Type B pancreatic cell (in vitro differentiated cells): Measurements from ENCODE around the gene CNTNAP2. TPM values are rescaled to one million over a fixed set of nuclear protein-coding genes. Genes with fewer than 3 reads are reported as not detected.

Experiments
- DNase-seq: peaks from one replicate; pipeline ENCODE4 v3.0.0; 2021; ENCODE audit warnings: mixed read lengths; ENCODE audit not compliant: unreplicated experiment; ENCODE audit errors: extremely low spot score
- H3K27ac Mint-ChIP-seq: 2 replicates; pipeline ENCODE4 v1.8.0; 2021; ENCODE audit warnings: mild to moderate bottlenecking, mixed read lengths
- H3K27me3 Mint-ChIP-seq: 2 replicates; pipeline ENCODE4 v1.8.0; 2021; ENCODE audit warnings: mixed read lengths
- H3K36me3 Mint-ChIP-seq: 2 replicates; pipeline ENCODE4 v1.8.0; 2021; ENCODE audit warnings: mixed read lengths
- H3K4me1 Mint-ChIP-seq: one replicate; pipeline ENCODE4 v1.8.0; 2021; ENCODE audit warnings: mixed read lengths; ENCODE audit not compliant: unreplicated experiment
- H3K4me3 Mint-ChIP-seq: 2 replicates; pipeline ENCODE4 v1.8.0; 2021; ENCODE audit warnings: mild to moderate bottlenecking, mixed read lengths
- H3K9me3 Mint-ChIP-seq: 2 replicates; pipeline ENCODE4 v1.8.0; 2021; ENCODE audit warnings: mixed read lengths
- total RNA-seq: library from RNA; stranded (reverse); gene quantifications from 2 replicates; pipeline ENCODE4 v1.2.1, GENCODE V29; 2021; ENCODE audit warnings: low replicate concordance
- TF ChIP-seq, protein P1 (sequence below): fragments of 200-600 bp; sonication (generic); conservative IDR thresholded peaks from 2 replicates; pipeline ENCODE4 v1.5.0; 2021; ENCODE audit warnings: antibody characterized with exemption, mild to moderate bottlenecking

CNTNAP2 gene
- total RNA-seq, 1 donor from 2014 or later: 26.8 TPM

DNA sequence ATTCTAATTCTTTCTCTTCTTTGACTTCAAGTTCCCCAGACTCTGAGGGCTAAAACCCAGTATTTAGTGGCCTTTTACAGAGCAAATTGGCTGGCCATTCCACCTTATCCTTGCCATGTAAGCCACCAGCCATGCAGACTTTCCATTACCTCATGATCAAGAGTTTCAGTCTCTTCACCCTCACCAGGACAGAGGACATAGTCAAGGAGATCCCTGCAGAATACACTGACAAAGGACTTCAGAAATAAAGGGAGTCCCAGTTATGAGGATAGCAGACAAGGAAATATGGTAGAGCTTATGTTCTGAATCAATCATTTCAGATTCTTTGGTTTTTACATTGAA lies 1393.6 kb downstream of the CNTNAP2 start:
- H3K36me3 Mint-ChIP-seq: no peaks in the 10 kb centered on the region
- no peak overlapping the region for H3K27ac Mint-ChIP-seq
- H3K27me3 Mint-ChIP-seq: no peaks in the 10 kb centered on the region
- H3K9me3 Mint-ChIP-seq: no peaks in the 10 kb centered on the region
- peaks cover 8% of the 10 kb centered on the region for H3K4me1 Mint-ChIP-seq
- DNase-seq: no peak
- H3K4me3 Mint-ChIP-seq: no peak overlapping the region
- TF ChIP-seq, protein P1, sequence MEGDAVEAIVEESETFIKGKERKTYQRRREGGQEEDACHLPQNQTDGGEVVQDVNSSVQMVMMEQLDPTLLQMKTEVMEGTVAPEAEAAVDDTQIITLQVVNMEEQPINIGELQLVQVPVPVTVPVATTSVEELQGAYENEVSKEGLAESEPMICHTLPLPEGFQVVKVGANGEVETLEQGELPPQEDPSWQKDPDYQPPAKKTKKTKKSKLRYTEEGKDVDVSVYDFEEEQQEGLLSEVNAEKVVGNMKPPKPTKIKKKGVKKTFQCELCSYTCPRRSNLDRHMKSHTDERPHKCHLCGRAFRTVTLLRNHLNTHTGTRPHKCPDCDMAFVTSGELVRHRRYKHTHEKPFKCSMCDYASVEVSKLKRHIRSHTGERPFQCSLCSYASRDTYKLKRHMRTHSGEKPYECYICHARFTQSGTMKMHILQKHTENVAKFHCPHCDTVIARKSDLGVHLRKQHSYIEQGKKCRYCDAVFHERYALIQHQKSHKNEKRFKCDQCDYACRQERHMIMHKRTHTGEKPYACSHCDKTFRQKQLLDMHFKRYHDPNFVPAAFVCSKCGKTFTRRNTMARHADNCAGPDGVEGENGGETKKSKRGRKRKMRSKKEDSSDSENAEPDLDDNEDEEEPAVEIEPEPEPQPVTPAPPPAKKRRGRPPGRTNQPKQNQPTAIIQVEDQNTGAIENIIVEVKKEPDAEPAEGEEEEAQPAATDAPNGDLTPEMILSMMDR: no peak

DNA sequence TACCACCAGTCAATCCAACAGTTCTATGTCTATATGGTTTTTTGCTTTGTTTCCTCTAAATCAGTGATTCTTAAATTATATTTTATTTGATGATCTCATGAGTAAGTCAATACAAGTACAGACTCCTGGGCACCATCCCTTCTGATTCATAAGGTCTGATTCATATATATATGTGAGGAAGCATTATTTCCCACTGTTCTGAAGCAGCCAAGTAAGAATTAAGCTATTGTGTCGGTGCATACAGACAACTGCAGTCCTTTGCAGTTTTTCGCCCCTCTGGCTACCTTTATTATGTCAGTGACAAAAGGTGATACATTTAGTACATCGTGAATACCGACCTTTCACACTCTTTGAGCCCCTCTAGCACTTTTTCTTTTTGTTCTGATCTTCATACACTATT lies 1394.3 kb downstream of the CNTNAP2 start:
- no peak overlapping the region for H3K4me3 Mint-ChIP-seq
- no peak overlapping the region for H3K27ac Mint-ChIP-seq
- TF ChIP-seq, protein P1: no peak
- no peaks in the 10 kb centered on the region for H3K36me3 Mint-ChIP-seq
- H3K9me3 Mint-ChIP-seq: no peaks in the 10 kb centered on the region
- peaks cover 8% of the 10 kb centered on the region for H3K4me1 Mint-ChIP-seq
- no peak for DNase-seq
- no peaks in the 10 kb centered on the region for H3K27me3 Mint-ChIP-seq

DNA sequence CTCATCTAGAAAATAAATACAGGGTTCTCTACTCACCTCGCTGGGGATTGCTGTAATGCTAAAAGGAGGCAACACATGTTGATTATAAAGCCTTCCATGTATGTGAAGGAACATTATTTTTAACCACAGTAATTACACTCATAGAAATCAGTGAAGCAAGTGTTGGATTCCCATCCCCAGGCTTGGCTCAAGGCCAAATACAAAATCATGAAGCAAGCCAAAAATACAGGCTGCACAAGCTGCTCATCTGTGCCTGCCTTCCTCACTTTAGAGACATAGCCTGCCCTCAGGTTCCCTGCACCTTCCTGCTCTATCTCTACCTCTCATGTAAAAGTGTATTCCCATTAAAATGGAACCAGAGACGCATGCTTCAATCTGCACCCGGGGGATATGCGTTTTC lies 1396.8 kb downstream of the CNTNAP2 start:
- no peaks in the 10 kb centered on the region for H3K36me3 Mint-ChIP-seq
- peaks cover 3% of the 10 kb centered on the region for H3K27me3 Mint-ChIP-seq
- H3K4me3 Mint-ChIP-seq: no peak overlapping the region
- H3K9me3 Mint-ChIP-seq: no peaks in the 10 kb centered on the region
- TF ChIP-seq, protein P1: no peak
- DNase-seq: no peak
- H3K4me1 Mint-ChIP-seq: peaks cover 8% of the 10 kb centered on the region
- no peak overlapping the region for H3K27ac Mint-ChIP-seq

DNA sequence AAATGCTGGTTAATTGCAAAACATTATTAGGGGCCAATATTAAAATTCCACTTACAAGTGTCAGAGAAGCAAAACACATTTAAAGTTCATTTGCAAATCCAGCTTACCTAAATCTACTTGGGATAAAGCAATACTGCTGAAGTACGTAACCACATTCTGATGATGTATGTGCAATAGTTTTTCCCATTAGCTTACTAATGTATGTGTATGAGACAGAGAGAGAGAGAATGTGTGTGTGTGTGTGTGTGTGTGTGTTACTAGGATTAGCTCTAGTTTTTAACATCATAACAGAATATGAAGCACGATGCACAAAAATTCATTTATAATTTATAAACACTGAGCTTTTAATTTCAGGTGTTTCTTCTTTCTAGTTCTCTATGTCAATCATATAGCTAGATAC lies 1399.8 kb downstream of the CNTNAP2 start:
- TF ChIP-seq, protein P1: no peak
- Mint-ChIP-seq H3K27me3 (peaks cover 3% of the 10 kb centered on the region), H3K4me3 (no peak overlapping the region), H3K27ac (no peak overlapping the region), H3K4me1 (peaks cover 3% of the 10 kb centered on the region), H3K36me3 (no peaks in the 10 kb centered on the region), H3K9me3 (no peaks in the 10 kb centered on the region)
- DNase-seq: no peak

DNA sequence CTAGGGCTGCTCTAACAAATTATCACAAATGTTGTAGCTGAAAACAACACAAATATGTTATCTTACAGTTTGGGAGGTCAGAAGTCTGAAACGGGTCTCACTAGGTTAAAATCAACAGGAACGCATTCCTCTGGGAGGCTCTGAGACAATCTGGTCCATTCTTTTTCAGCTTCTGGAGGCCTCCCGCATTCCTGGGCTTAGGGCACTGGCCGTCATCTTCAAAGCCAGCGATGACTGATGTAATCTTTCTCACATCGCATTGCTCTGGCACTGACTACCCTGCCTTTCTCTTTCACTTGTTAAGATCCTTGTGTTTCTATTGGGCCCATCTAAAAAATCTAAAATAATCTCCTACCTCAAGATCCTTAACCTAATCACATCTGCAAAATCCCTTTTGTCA lies 1402.5 kb downstream of the CNTNAP2 start:
- no peak for DNase-seq
- Mint-ChIP-seq H3K27ac (no peak overlapping the region), H3K4me3 (no peak overlapping the region), H3K9me3 (peaks cover 4% of the 10 kb centered on the region), H3K4me1 (peaks cover 3% of the 10 kb centered on the region), H3K36me3 (no peaks in the 10 kb centered on the region), H3K27me3 (peaks cover 6% of the 10 kb centered on the region)
- TF ChIP-seq, protein P1: no peak

DNA sequence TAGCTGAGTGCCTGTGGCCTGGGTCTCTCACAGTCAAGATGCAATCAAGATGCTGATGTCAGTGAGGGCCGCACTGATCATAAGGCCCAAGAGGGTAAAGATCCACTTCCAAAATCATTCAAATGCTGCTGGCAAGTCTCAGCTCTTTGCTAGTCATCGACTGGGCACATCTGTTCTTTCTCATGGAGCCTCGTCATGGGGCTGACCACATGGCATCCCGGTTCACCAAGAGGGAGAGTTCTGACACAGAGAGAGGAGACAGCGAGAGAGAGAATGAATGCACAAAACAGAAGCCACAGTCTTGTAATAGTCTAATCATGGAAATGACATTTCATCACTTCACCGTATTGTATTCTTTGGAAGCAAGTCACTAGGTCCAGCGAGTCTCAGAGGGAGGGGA lies 1406.5 kb downstream of the CNTNAP2 start:
- TF ChIP-seq, protein P1: no peak
- H3K9me3 Mint-ChIP-seq: peaks cover 4% of the 10 kb centered on the region
- no peak for DNase-seq
- no peaks in the 10 kb centered on the region for H3K36me3 Mint-ChIP-seq
- H3K4me3 Mint-ChIP-seq: no peak overlapping the region
- H3K4me1 Mint-ChIP-seq: peaks cover 3% of the 10 kb centered on the region
- H3K27me3 Mint-ChIP-seq: peaks cover 7% of the 10 kb centered on the region
- H3K27ac Mint-ChIP-seq: no peak overlapping the region
